ENCODE data around the gene MRPL12.
"Not testable (repeated sequence)": the region's sequence is repeated elsewhere in the genome, so short reads cannot be mapped to it uniquely, and the experiment has no call there.

MRPL12 gene

GRCh38 chr17:81716674-81716996 is 13.5 kb downstream of the MRPL12 start:
- no peak for DNase-seq (ENCODE audit: low read depth in 2 of 2)

GRCh38 chr17:81717049-81717765 is 14.0 kb downstream of the MRPL12 start:
- no peak for DNase-seq (ENCODE audit: low read depth in 2 of 2)

GRCh38 chr17:81717766-81718089 is 14.6 kb downstream of the MRPL12 start:
- DNase-seq (ENCODE audit: low read depth in 2 of 2), result no peak

- no peak for DNase-seq (ENCODE audit: low read depth in 2 of 2)
These were observed 16.5 kb downstream of the MRPL12 start for GRCh38 chr17:81719410-81720266.

- DNase-seq (ENCODE audit: low read depth in 2 of 2), result no peak
These were observed 17.3 kb downstream of the MRPL12 start for GRCh38 chr17:81720267-81721071.

- no peak for DNase-seq (ENCODE audit: low read depth in 2 of 2)
These were observed 19.3 kb downstream of the MRPL12 start for GRCh38 chr17:81722184-81723120.

- DNase-seq (ENCODE audit: low read depth in 2 of 2), result no peak
These were observed 20.6 kb downstream of the MRPL12 start for GRCh38 chr17:81723651-81724209.

- DNase-seq (ENCODE audit: low read depth in 2 of 2), result no peak
These were observed 22.3 kb downstream of the MRPL12 start for GRCh38 chr17:81725439-81725838.

- no peak for DNase-seq (ENCODE audit: low read depth in 2 of 2)
These were observed 22.8 kb downstream of the MRPL12 start for GRCh38 chr17:81726004-81726403.

- DNase-seq (ENCODE audit: low read depth in 2 of 2), result no peak
These were observed 24.3 kb downstream of the MRPL12 start for GRCh38 chr17:81727324-81728031.

- peak; percentile 50 to 58 for DNase-seq (ENCODE audit: low read depth in 2 of 2)
These were observed 30.6 kb downstream of the MRPL12 start for GRCh38 chr17:81733507-81734404.

- no peak for DNase-seq (ENCODE audit: low read depth in 2 of 2)
These were observed 31.5 kb downstream of the MRPL12 start for GRCh38 chr17:81734405-81735263.

GRCh38 chr17:81735264-81736102 is 32.3 kb downstream of the MRPL12 start:
- DNase-seq (ENCODE audit: low read depth in 2 of 2), result no peak

- DNase-seq (ENCODE audit: low read depth in 2 of 2), result no peak
These were observed 35.0 kb downstream of the MRPL12 start for GRCh38 chr17:81737947-81738800.

GRCh38 chr17:81738801-81739393 is 35.7 kb downstream of the MRPL12 start:
- no peak for DNase-seq (ENCODE audit: low read depth in 2 of 2)

GRCh38 chr17:81739593-81739992 is 36.4 kb downstream of the MRPL12 start:
- DNase-seq (ENCODE audit: low read depth in 2 of 2), result not testable (repeated sequence)
